GM12872 (cell line): ENCODE data around the gene TMEM120B.

ENCODE experiments used
- TF ChIP-seq, protein P1 (sequence below): IDR thresholded peaks from 3 replicates; pipeline ENCODE4 v1.5.1; 2011; ENCODE audit warnings: low read depth, mild to moderate bottlenecking, low read length, moderate library complexity; ENCODE audit not compliant: insufficient read depth

TMEM120B gene

DNA sequence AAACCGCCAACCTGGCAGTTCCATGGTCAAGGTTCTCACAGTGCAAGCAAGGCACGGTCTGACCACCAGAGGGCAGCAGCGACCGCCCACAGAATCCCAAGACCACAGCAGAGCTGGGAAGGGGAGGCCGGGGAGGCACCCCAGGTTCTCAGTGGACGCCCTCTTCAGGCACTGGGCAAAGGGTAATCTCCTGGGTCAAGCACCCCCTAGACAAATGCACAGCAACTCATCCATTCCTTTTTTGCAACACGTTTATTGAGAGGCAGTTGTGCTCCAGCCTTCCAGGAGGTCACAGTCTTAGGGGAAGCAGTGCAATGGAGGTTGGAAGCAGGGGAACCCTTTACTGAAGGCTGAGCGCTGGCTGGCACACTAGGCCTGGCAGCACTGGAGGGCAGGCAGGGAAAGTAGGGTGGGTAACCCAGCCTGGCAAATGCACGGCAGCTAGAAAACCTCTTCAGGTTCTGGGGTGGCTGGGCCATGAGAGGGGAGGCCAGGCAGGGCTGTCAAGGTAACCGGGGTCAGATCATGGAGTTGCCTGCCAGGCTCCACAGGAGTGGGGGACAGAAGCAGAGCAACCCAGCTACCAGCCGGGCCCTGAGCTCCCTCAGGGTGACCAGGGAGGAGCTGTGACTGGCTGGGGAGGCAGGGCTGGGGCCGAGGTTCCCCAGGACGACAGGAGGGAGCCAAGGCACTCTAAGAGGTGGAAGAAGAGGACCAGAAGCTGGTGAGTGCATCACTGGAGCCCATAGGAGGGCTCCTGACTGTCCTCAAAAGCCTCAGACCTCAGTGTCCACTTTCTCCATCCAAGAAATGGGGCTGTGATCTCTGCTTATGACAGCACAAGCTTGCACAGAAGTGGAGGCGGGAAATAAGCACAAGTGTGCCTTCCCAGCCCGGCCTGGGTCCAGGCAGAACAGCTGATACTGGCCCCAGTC, 82.7 kb downstream of the TMEM120B start:
- TF ChIP-seq, protein P1, sequence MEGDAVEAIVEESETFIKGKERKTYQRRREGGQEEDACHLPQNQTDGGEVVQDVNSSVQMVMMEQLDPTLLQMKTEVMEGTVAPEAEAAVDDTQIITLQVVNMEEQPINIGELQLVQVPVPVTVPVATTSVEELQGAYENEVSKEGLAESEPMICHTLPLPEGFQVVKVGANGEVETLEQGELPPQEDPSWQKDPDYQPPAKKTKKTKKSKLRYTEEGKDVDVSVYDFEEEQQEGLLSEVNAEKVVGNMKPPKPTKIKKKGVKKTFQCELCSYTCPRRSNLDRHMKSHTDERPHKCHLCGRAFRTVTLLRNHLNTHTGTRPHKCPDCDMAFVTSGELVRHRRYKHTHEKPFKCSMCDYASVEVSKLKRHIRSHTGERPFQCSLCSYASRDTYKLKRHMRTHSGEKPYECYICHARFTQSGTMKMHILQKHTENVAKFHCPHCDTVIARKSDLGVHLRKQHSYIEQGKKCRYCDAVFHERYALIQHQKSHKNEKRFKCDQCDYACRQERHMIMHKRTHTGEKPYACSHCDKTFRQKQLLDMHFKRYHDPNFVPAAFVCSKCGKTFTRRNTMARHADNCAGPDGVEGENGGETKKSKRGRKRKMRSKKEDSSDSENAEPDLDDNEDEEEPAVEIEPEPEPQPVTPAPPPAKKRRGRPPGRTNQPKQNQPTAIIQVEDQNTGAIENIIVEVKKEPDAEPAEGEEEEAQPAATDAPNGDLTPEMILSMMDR: peak; percentile 98

- TF ChIP-seq, protein P1: no peak
Measured at GRCh38 chr12:121796855-121797751, 84.6 kb downstream of the TMEM120B start.

DNA sequence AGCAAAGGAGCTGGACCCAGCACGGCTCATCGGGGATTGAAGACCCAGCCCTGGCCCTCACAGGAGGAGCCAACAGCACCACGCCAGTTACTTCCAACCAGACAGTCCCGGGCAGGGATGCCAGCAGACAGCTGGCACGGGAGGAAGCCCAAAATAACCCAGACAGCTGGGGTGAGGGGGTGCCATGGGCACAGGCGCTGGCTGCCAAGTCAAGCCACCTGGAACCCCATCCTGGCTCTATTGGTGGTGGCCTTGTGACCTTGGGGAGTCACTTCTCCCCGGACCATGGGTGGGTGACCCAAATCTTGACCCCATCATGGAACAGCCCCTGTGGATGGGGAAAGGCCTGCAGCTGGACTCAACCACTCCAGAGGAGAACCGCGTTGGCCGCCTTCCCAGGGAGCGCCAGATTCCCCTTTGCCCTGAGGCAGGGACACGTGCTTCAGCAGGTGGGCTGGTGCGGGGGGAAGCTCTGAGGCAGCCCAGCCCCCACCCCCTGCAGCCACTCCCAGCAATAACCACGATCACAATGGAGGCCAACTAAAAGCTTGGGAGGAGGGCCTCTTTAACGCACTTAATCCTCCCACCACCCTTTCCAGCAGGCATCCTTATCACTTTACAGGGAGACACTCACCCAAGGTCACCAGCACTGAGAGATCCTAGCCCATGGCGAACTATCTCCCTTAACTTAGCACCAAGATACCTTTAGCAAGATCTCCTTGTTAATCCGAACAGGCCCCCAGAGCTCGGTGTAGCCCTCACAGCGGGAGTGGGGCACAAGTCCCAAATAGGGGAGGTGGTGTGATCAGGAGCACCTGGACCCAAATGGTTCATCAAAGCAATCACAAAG, 85.6 kb downstream of the TMEM120B start:
- TF ChIP-seq, protein P1: no peak

DNA sequence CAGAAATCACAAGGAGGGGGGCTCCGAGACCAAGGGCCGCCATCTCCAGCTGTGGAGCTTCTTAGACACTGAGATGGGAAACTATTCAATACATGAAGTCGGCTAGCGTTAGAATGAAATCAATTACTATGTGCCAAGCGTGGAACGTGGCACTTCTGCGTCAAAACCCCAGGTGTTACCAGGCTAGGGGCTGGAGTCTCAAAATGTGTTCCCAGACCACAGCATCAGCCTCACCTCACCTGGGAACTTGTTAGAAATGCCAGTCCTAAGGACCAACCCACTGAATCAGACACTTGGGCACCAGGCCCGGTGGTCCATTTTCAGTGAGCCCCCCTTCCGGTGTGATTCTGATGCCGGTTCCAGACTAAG, 86.2 kb downstream of the TMEM120B start:
- TF ChIP-seq, protein P1: no peak

- TF ChIP-seq, protein P1: no peak
Measured at GRCh38 chr12:121799156-121799841, 86.7 kb downstream of the TMEM120B start.

DNA sequence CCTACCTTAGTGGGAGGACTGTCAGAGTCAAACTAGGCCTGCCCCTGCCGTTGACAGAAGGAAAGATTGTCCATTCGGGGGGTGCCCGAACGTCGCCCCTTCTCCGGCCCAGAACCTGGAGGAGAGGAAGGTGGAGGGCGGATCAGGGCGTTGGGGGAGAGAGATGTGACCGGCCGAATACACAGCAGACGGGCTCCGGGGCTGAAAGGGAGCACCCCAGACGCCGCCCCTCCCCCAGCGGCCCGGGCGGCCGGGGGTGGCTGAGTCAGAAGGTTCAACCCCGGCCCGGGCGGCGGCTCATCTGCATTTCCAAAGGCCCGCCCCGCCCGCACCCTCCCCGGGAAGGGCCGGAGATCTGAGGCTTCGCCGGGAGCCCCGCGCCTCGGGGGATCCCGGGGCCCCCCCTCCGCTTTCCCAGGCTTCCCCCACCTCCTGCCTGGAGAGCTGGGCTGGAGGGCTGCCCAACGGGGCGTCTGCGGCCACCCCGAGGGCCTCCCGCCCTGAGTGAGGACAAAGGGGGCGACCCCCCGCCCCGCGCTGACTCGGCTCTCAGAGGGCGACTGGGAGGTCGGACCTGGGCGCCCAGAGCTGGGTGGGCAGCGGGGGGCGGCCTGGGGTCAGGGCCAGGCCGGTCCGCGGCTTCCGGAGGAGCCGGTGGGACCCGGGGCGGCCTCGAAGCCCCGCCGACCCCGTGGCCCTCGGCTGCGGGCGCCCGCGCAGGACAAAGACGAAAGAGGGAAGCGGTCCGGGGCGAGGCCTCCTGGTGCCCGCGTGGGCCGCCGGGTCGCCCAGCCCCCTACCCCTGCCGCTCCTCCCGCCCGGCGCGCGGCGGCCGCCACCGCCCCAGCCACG, 87.5 kb downstream of the TMEM120B start:
- TF ChIP-seq, protein P1: no peak
